Hepatocyte (in vitro differentiated cells): ENCODE measurements around the gene PDZD8.

Experiments
- EZH2 ChIP-seq: fragments of 200-600 bp; sonication (generic); IDR thresholded peaks from 2 replicates; pipeline ENCODE4 v1.6.1; 2016; ENCODE audit warnings: antibody characterized with exemption, mild to moderate bottlenecking, borderline replicate concordance
- TF ChIP-seq, protein P1 (sequence below): fragments of 200-600 bp; sonication (generic); IDR thresholded peaks from 2 replicates; pipeline ENCODE4 v1.5.1; 2016; ENCODE audit warnings: antibody characterized with exemption, mild to moderate bottlenecking; ENCODE audit not compliant: poor library complexity

- TF ChIP-seq, protein P1, sequence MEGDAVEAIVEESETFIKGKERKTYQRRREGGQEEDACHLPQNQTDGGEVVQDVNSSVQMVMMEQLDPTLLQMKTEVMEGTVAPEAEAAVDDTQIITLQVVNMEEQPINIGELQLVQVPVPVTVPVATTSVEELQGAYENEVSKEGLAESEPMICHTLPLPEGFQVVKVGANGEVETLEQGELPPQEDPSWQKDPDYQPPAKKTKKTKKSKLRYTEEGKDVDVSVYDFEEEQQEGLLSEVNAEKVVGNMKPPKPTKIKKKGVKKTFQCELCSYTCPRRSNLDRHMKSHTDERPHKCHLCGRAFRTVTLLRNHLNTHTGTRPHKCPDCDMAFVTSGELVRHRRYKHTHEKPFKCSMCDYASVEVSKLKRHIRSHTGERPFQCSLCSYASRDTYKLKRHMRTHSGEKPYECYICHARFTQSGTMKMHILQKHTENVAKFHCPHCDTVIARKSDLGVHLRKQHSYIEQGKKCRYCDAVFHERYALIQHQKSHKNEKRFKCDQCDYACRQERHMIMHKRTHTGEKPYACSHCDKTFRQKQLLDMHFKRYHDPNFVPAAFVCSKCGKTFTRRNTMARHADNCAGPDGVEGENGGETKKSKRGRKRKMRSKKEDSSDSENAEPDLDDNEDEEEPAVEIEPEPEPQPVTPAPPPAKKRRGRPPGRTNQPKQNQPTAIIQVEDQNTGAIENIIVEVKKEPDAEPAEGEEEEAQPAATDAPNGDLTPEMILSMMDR: no peak
- no peak for TF ChIP-seq EZH2
Observed at GRCh38 chr10:117420768-117421167, 45.5 kb upstream of the PDZD8 start.
